MG63 (cell line): ENCODE measurements around the gene CD24. TPM values are rescaled to one million over a fixed set of nuclear protein-coding genes. Genes with fewer than 3 reads are reported as not detected.
A peak's percentile ranks its signal among the peaks of the same experiment; 100 is the strongest.
"Not testable (repeated sequence)": the region's sequence is repeated elsewhere in the genome, so short reads cannot be mapped to it uniquely, and the experiment has no call there.

Experiments
- DNase-seq: peaks from one replicate; pipeline ENCODE4 v3.0.0-alpha.2; 2020
- H3K27me3 ChIP-seq: fragments of 250-450 bp; sonication (Bioruptor Pico); 2 replicates; pipeline ENCODE4 v1.5.1; 2020; ENCODE audit warnings: mild to moderate bottlenecking, moderate library complexity
- H3K36me3 ChIP-seq: fragments of 250-450 bp; sonication (Bioruptor Pico); 2 replicates; pipeline ENCODE4 v1.5.1; 2020; ENCODE audit warnings: mild to moderate bottlenecking, moderate library complexity
- H3K4me3 ChIP-seq: fragments of 250-450 bp; sonication (Bioruptor Pico); 2 replicates; pipeline ENCODE4 v1.5.1; 2020; ENCODE audit warnings: mild to moderate bottlenecking, moderate library complexity
- H3K9me3 ChIP-seq: fragments of 250-450 bp; sonication (Bioruptor Pico); 2 replicates; pipeline ENCODE4 v1.5.1; 2020; ENCODE audit warnings: mild to moderate bottlenecking, moderate library complexity
- total RNA-seq: library from RNA; depleted of rRNA; stranded (reverse); fragments of >200 nt; shearing (Covaris generic); gene quantifications from 2 replicates; pipeline ENCODE4 v1.2.3, GENCODE V29; 2014; ENCODE audit warnings: low replicate concordance

The CD24 gene
- total RNA-seq, 1 experiment from 2014 or later = 1.7 TPM

DNA sequence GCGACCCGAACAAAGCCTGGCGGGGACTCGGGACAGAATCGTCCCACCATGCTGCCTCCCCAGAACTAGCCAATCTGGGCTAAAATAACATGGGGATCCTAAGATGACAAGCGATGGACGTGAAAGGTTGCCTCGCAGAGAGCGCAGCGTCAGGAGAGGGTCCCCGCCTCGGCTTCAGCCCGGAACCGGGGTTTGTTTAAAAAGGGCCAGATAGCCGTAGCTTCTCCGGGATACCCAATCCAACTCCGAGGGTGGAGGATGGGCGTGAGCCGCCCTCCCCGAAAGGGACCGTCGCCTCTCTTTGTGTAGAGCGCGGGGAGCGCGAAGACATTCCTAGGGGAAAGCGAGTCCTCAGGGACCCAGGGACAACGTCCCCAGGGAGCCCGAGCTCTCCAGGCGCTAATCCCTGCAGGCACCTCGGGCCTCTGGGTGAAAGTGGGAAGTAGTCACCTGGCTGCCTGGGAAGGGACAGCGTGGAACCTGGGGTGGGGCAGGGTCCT lies 643 bp downstream of the CD24 start:
- no peaks in the 10 kb centered on the region for H3K36me3 ChIP-seq
- H3K4me3 ChIP-seq = peak overlapping the region; percentile 18
- DNase-seq = no peak
- H3K9me3 ChIP-seq = no peaks in the 10 kb centered on the region
- H3K27me3 ChIP-seq = peaks cover 44% of the 10 kb centered on the region

DNA sequence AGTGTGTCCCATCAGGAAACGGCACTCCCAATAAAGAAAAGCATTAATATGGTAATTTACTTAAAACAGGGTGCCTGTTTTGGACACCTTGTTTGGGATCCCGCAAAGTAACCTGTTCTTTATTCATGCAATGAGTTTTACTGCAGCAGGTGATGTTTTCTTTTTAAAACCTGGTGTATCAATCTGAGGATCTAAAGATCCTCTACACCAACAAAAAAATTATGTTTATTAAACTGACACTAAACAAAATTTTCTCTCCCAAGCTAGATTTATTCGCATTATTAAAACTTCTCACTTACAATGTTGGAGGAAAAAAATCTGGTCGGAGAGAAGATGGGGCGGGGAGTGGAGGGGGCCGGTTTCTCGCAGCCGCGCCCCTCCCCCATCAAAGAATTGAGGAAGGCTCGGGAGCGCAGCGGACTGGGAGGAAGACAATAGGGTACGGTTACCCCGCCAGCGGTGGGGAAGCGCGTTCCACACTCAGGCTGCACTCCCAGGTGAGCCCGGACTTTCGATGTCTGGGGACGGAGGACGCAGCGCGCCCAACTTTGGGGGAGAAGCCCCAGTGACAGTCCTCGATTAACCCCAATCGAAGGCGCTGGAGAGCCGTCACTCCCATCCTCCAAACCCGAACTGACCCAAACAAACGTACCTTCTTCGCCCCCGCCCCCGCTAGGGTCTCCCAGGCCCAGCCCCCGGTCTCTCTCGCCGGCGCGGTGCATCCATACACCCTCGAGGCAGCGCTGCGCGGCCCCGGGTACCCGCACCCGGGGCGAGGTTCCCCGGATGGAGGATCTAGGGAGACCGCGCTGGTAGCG lies 1.3 kb downstream of the CD24 start:
- no peak for DNase-seq
- Histone ChIP-seq H3K4me3 (no peak overlapping the region; the same call in 1 of the 2 replicates), H3K9me3 (no peaks in the 10 kb centered on the region), H3K36me3 (no peaks in the 10 kb centered on the region), H3K27me3 (peaks cover 44% of the 10 kb centered on the region)

DNA sequence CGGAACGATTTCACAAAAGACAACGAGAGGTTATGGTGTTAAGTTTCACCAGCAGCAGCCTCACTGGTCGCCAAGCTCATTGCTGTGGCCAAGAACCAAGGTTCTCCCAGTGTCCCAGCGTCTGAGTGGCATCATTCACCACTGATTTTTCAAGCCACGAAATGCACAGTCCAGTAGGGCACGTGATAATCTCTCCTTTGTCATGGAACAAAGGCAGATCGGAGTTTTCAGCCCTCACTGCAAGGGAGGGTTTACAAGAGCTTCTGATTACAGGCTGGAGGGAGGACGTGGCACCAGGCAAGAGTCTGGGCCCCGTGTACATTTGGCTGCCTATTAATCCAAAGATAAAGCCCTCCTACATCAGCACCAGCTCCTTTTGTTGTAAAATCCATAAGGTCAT lies 2.0 kb downstream of the CD24 start:
- H3K36me3 ChIP-seq = no peaks in the 10 kb centered on the region
- H3K9me3 ChIP-seq = no peaks in the 10 kb centered on the region
- no peak for DNase-seq
- H3K4me3 ChIP-seq = no peak overlapping the region
- peaks cover 44% of the 10 kb centered on the region for H3K27me3 ChIP-seq

DNA sequence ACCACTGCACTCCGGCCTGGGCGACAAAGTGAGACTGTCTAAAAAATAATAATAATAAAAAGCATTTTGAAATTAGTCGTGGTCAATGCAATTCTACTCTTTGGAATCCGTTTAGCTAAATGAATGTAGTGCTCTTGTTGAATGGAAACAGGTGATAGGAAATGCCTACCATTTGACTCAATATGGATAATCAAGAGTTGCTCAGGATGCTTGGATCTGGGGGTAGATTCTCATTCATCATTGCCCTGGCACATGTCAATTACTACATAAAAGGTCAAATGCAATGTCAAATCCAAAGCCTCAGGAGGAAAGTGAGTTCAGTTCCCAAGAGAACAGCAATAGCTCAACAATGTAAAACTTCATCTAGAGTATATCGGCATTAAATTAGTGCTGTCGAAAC lies 3.8 kb downstream of the CD24 start:
- H3K36me3 ChIP-seq, H3K4me3 ChIP-seq, DNase-seq, H3K9me3 ChIP-seq: not testable (repeated sequence)
- H3K27me3 ChIP-seq = peaks cover 36% of the 10 kb centered on the region

DNA sequence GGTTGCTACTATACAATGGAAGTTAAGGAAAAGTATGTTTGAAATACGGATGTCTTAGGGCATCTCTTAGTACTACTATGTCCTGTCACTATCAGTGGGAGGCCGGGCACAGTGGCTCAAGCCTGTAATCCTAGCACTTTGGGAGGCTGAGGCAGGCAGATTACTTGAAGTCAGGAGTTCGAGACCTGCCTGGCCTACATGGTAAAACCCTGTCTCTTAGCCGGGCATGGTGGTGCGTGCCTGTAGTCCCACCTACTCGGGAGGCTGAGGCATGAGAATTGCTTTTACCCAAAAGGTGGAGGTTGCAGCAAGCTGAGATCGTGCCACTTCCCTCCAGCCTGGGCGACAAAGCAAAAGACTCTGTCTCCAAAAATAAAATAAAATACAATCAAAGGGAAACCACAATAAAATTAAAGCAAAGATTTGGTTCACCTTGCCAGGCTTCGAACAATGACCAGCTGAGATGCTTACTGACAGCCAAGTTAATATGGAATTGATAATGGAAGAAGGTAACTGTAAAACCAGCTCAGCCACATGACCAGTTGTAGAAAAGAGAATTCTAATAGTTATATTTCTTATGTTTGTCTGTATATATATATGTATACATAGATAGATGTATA lies 6.5 kb downstream of the CD24 start:
- H3K4me3 ChIP-seq = no peak overlapping the region
- no peak for DNase-seq
- no peaks in the 10 kb centered on the region for H3K9me3 ChIP-seq
- H3K27me3 ChIP-seq = peaks cover 17% of the 10 kb centered on the region
- H3K36me3 ChIP-seq = no peaks in the 10 kb centered on the region

DNA sequence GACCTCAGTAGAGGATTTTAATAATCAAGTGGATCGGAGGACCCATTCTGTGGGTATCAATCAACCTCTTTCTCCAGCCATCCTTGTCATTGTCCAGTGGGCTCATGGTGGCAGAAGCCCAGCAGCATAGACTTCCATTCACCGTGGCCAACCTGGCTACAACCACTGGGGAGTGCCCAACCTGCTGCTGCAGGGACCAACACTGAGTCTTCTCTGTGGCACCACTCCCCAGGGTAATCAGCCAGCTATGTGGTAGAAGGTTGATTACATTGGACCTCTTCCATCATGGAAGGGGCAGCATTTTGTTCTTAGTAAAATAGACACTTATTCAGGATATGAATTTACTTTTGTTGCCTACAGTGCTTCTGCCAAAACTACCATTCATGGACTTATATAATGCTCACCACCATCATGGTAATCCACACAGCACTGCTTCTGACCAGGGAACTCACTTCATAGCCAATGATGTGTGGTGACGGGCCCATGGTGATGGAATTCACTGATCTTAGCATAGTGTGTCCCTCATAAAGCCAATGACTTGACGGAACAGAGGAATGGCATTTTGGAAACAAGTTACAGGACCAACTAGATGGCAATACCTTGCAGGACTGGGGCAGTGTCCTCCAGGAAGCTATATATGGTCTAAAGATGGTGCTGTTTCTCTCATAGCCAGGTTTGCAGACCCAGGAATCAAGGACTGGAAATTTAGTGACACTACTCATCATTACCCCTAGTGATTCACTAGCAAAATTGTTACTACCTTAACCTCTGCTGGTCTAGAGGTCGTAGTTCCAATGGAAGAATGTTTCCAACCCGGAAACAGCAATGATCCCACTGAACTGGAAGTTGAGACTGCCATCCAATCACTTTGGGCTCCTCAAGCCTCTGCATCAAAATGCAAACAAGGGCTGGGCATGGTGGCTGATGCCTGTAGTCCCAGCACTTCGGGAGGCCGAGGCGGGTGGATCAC lies 7.6 kb downstream of the CD24 start:
- H3K27me3 ChIP-seq = peaks cover 6% of the 10 kb centered on the region
- H3K4me3 ChIP-seq = no peak overlapping the region
- H3K9me3 ChIP-seq = no peaks in the 10 kb centered on the region
- no peaks in the 10 kb centered on the region for H3K36me3 ChIP-seq
- no peak for DNase-seq

DNA sequence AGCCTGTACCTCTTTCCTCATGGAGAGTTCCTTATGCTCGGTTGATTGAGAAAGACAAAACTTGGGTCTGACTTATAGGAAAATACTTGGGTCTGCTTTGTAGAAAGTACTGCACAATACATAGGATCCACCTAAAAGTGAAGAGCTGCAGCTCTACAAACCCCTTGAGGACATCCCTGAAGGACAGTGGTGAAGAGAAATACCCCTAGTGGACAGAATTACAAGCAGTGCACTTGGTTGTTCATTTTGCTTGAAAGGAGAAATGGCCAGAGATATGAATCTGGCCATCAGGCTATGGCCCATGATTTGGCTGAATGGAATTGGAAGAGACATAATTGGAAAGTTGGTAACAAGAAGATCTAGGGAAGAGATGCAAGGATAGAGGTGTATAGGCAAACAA lies 8.3 kb downstream of the CD24 start:
- Histone ChIP-seq H3K27me3 (0 out of 2 replicates have a peak, but pooled peaks cover 2% of the 10 kb centered on the region), H3K9me3 (no peaks in the 10 kb centered on the region), H3K4me3 (no peak overlapping the region), H3K36me3 (no peaks in the 10 kb centered on the region)
- DNase-seq = no peak

DNA sequence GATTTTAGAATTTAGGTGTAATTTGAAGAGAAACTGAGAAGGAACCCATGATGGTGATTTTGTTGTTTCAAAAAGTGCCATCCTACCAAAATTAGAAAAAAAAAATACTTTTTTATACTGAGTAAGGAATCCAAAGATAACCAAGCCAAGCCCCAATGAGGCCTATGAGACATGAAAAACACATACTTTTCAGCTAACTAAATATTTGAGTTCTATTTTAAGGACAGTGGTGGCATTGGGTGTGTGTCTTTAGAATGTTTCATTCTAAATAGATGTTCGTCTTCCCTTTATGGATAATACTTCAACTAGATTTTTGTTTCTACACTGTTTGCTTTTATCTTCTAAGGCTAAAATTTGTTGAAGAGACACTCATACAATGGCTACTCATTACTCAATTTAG lies 9.6 kb downstream of the CD24 start:
- H3K4me3 ChIP-seq = no peak overlapping the region
- H3K36me3 ChIP-seq = no peaks in the 10 kb centered on the region
- no peak for DNase-seq
- no peaks in the 10 kb centered on the region for H3K9me3 ChIP-seq
- 0 out of 2 replicates have a peak, but pooled peaks cover 2% of the 10 kb centered on the region for H3K27me3 ChIP-seq

DNA sequence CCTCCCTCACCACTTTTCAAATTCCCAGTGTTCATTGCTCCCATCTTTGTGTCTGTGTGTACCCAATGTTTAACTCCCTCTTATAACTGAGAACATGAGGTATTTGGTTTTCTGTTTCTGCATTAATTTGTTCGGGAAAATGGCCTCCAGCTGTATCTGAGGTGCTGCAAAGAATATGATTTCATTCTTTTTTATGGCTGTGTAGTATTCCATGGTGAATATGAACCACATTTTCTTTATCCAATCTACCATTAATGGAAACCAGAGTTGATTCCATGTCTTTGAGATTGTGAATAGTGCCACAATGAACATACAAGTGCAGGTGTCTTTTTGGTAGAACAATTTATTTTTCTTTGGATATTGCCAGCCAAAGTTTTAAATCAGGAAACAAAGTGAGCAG lies 10.4 kb downstream of the CD24 start:
- Histone ChIP-seq H3K9me3 (no peaks in the 10 kb centered on the region), H3K4me3 (no peak overlapping the region), H3K36me3 (no peaks in the 10 kb centered on the region), H3K27me3 (0 out of 2 replicates have a peak, but pooled peaks cover 1% of the 10 kb centered on the region)
- DNase-seq = no peak

DNA sequence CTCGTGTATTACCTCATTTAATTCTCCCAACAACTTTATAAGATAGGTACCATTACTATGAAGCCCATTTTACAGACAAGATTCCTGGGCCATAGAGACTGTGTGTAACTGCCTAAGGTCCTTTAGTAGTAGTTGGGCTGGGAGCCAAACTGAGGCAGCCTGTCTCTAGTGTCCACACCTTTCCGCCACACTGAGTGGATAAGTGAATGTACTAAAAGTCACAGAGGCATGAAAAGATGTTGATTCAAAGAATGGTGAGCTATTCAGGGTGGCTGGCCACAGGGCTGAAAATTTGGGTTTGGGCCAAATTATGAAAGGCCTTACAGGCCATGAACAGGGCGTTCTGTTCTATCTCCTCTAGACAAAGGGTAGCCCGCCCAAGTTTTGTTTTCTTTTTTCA lies 11.0 kb downstream of the CD24 start:
- no peaks in the 10 kb centered on the region for H3K27me3 ChIP-seq
- no peaks in the 10 kb centered on the region for H3K9me3 ChIP-seq
- no peak overlapping the region for H3K4me3 ChIP-seq
- H3K36me3 ChIP-seq = no peaks in the 10 kb centered on the region
- no peak for DNase-seq

DNA sequence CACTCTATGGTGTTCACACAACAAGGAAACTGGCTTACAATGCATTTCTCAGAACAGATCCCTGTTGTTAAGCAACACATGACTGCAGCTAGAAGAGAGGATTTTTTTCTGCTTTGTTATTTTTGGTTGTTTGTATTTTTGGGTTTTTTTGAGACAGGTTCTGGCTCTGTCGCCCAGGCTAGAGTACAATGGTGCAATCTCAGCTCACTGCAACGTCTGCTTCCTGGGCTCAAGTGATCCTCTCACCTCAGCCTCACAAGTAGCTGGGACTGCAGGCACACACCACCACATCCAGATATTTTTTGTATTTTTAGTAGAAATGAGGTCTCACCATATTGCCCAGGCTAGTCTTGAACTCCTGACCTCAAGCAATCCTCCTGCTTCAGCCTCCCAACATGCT lies 12.7 kb downstream of the CD24 start:
- Histone ChIP-seq H3K36me3 (no peaks in the 10 kb centered on the region), H3K9me3 (no peaks in the 10 kb centered on the region), H3K27me3 (no peaks in the 10 kb centered on the region), H3K4me3 (no peak overlapping the region)
- DNase-seq = no peak

DNA sequence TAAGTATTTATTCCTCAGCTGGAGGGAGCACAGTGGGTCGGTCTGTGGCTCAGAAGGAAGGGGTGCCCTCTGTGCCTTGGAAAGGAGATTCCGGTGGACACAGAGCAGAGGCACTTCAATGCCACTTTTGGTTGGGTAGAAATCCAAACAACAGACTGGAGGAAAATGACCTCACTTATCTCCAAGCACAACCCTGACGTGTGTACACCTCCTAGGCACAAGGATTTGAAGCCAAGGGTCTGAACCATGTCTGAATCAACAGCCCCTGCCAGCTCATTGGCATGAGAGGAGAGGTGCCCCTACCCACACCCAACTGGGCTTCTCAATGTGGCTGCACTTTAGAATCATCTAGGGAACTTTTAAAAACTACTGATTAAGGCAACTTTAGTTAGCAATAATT lies 13.4 kb downstream of the CD24 start:
- no peaks in the 10 kb centered on the region for H3K36me3 ChIP-seq
- no peak for DNase-seq

DNA sequence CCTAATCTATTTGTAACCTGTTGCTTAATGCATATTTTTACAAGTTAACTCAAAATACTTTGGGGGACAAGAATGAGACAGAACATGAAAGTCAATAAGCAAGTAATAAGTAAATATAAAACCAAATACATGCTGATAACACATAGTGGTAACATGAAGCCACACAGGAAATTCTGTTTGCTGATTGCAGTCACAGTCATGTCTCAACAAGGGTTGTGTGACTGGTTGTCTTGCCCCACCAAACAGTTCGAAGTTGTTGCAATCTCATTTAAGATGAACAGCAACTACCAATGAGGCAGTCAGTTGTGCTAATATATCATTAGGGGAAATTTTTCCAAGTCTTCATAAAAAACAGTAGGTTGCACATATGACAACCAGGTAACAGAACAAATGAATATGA lies 14.5 kb downstream of the CD24 start:
- Histone ChIP-seq H3K4me3 (no peak overlapping the region), H3K9me3 (no peaks in the 10 kb centered on the region), H3K36me3 (no peaks in the 10 kb centered on the region), H3K27me3 (no peaks in the 10 kb centered on the region)
- DNase-seq = no peak

More for the DNA sequence above, 13.4 kb downstream of the CD24 start:
- H3K4me3 ChIP-seq = no peak overlapping the region
- H3K9me3 ChIP-seq = no peaks in the 10 kb centered on the region
- no peaks in the 10 kb centered on the region for H3K27me3 ChIP-seq

DNA sequence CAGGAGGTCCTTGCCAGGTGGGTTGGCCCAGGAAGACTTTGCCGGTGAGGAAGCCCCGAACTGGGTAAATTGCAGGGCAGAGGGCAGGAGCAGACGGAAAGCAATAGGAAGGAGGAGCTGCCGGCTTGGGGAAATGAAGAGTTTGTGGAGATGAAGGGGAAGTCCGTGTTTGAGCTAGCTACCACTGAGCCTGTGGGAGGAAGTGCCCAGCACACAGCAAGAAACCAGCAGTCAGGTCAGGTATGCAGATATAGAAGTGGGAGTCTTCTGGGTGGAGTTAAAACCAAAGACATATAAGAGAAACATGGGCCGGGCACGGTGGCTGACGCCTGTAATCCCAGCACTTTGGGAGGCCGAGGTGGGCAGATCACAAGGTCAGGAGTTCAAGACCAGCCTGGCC lies 34.7 kb downstream of the CD24 start:
- no peaks in the 10 kb centered on the region for H3K9me3 ChIP-seq
- no peaks in the 10 kb centered on the region for H3K36me3 ChIP-seq
- H3K27me3 ChIP-seq = no peaks in the 10 kb centered on the region
- no peak for DNase-seq
- H3K4me3 ChIP-seq = no peak overlapping the region

DNA sequence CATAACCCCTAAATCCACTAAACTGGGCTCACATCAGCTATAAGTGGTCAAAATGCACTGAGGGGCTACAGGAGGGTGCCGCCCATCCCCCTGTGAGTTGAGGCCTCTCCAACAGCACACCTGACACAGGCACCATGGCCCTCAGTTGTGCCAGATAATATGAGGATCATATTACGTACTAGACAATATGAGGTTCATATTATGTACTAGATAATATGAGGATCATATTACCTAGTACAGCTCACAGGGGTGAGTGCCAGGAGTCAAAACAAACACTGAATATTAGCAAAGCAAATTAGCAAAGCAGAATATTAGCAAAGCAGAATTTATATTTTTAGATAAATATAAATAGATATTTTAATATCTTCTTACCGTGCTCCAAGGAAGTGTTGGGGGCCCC lies 35.3 kb downstream of the CD24 start:
- no peaks in the 10 kb centered on the region for H3K9me3 ChIP-seq
- no peak overlapping the region for H3K4me3 ChIP-seq
- no peak for DNase-seq
- H3K27me3 ChIP-seq = no peaks in the 10 kb centered on the region
- H3K36me3 ChIP-seq = no peaks in the 10 kb centered on the region

DNA sequence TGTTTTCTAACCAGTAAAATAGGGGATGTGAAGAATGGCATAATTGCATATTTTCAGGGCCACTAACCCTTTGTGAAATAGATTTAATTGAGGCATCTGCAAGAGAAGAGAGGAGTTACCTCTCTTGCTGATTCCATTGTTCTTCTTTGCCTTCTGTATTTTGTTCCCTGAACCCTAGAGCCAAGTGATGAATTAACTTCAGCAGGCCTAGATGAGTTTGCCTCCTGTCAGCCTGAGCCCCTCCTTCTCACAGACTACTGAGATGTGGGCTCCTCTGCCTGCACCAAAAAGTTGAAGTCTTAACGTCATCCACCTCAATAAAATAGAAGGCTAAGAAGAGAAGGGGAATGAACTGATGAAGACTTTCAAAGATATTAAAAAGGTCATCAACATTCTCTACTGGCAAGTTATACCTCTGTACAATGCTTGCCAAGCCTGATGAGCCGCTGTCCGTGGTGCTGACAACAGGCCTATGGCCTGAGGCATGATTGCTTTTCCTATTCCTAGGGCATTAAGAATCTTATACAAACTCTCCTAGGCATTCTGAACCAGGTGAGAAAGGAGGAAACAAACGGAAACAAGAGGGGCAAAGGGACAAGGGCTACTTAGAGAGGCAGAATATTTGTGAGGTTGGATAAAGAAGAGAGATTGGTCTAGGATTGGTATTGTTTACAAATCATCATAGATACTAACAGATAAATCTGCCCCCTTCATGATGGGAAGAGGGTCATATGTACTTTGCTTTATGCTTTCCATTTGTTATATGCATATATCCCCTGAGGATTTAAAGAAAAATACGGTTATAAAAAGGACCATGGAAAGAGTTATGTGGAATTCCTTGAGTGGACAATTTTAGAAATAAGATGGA lies 46.8 kb downstream of the CD24 start:
- Histone ChIP-seq H3K36me3 (no peaks in the 10 kb centered on the region), H3K27me3 (no peaks in the 10 kb centered on the region), H3K4me3 (no peak overlapping the region), H3K9me3 (no peaks in the 10 kb centered on the region)
- peak; percentile 27 for DNase-seq
